ENCODE results near the gene PPP2R3A. TPM values are rescaled to one million over a fixed set of nuclear protein-coding genes. Genes with fewer than 3 reads are reported as not detected.
"Not testable (repeated sequence)": the region's sequence is repeated elsewhere in the genome, so short reads cannot be mapped to it uniquely, and the experiment has no call there.

The PPP2R3A gene
- total and polyA plus RNA-seq, 2 experiments from 2014 or later = 6.4 to 15.2 TPM

DNA sequence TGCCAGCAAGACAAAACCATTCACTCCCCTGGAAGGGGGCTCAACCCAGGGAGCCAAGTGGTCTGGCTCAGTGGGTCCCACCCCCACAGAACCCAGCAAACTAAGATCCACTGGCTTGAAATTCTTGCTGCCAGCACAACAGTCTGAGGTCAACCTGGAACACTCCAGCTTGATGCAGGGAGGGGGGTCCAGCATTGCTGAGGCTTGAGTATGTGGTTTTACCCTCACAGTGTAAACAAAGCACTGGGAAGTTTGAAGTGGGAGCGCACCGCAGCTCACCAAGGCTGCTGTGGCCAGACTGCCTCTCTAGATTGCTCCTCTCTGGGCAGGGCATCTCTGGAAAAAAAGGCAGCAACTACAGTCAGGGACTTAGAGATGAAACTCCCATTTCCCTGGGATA lies 148.9 kb downstream of the PPP2R3A start:
- Histone ChIP-seq H3K4me1 (ENCODE audit: insufficient read depth) (no peaks in the 10 kb centered on the region), H3K36me3 (ENCODE audit: insufficient read depth) (no peaks in the 10 kb centered on the region; the same call in 1 of the 2 replicates), H3K27me3 (ENCODE audit: insufficient read depth) (no peaks in the 10 kb centered on the region), H3K4me3 (no peak overlapping the region), H2AFZ (no peak overlapping the region), H3K9me2 (ENCODE audit: insufficient read depth) (no peaks in the 10 kb centered on the region), H3K79me2 (replicated peaks; ENCODE audit: insufficient read depth) (no peaks in the 10 kb centered on the region), H3K4me2 (no peak overlapping the region), H3F3A (replicated peaks; ENCODE audit: low read depth) (no peaks in the 10 kb centered on the region), H3K27ac (ENCODE audit: low read depth) (no peak overlapping the region), H4K20me1 (replicated peaks; ENCODE audit: insufficient read depth) (no peaks in the 10 kb centered on the region)
- ATAC-seq = no peak
- Mint-ChIP-seq H3K9me3 (peaks cover 56% of the 10 kb centered on the region), H3K36me3 (ENCODE audit: low read depth) (peaks cover 41% of the 10 kb centered on the region; the same call in 2 of the 3 replicates), H3K27ac (no peak overlapping the region), H3K27me3 (ENCODE audit: insufficient read depth, low read depth, poor library complexity) (no peaks in the 10 kb centered on the region), H3K4me3 (no peak overlapping the region), H3K4me1 (no peaks in the 10 kb centered on the region)
- no peak for DNase-seq (ENCODE audit: low spot score)
- TF ChIP-seq, protein P1, sequence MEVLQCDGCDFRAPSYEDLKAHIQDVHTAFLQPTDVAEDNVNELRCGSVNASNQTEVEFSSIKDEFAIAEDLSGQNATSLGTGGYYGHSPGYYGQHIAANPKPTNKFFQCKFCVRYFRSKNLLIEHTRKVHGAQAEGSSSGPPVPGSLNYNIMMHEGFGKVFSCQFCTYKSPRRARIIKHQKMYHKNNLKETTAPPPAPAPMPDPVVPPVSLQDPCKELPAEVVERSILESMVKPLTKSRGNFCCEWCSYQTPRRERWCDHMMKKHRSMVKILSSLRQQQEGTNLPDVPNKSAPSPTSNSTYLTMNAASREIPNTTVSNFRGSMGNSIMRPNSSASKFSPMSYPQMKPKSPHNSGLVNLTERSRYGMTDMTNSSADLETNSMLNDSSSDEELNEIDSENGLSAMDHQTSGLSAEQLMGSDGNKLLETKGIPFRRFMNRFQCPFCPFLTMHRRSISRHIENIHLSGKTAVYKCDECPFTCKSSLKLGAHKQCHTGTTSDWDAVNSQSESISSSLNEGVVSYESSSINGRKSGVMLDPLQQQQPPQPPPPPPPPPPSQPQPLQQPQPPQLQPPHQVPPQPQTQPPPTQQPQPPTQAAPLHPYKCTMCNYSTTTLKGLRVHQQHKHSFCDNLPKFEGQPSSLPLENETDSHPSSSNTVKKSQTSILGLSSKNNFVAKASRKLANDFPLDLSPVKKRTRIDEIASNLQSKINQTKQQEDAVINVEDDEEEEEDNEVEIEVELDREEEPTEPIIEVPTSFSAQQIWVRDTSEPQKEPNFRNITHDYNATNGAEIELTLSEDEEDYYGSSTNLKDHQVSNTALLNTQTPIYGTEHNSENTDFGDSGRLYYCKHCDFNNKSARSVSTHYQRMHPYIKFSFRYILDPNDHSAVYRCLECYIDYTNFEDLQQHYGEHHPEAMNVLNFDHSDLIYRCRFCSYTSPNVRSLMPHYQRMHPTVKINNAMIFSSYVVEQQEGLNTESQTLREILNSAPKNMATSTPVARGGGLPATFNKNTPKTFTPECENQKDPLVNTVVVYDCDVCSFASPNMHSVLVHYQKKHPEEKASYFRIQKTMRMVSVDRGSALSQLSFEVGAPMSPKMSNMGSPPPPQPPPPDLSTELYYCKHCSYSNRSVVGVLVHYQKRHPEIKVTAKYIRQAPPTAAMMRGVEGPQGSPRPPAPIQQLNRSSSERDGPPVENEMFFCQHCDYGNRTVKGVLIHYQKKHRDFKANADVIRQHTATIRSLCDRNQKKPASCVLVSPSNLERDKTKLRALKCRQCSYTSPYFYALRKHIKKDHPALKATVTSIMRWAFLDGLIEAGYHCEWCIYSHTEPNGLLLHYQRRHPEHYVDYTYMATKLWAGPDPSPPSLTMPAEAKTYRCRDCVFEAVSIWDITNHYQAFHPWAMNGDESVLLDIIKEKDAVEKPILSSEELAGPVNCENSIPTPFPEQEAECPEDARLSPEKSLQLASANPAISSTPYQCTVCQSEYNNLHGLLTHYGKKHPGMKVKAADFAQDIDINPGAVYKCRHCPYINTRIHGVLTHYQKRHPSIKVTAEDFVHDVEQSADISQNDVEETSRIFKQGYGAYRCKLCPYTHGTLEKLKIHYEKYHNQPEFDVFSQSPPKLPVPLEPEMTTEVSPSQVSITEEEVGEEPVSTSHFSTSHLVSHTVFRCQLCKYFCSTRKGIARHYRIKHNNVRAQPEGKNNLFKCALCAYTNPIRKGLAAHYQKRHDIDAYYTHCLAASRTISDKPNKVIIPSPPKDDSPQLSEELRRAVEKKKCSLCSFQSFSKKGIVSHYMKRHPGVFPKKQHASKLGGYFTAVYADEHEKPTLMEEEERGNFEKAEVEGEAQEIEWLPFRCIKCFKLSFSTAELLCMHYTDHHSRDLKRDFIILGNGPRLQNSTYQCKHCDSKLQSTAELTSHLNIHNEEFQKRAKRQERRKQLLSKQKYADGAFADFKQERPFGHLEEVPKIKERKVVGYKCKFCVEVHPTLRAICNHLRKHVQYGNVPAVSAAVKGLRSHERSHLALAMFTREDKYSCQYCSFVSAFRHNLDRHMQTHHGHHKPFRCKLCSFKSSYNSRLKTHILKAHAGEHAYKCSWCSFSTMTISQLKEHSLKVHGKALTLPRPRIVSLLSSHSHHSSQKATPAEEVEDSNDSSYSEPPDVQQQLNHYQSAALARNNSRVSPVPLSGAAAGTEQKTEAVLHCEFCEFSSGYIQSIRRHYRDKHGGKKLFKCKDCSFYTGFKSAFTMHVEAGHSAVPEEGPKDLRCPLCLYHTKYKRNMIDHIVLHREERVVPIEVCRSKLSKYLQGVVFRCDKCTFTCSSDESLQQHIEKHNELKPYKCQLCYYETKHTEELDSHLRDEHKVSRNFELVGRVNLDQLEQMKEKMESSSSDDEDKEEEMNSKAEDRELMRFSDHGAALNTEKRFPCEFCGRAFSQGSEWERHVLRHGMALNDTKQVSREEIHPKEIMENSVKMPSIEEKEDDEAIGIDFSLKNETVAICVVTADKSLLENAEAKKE (CRISPR knock-in tag; IDR thresholded peaks at IDR 0.05) = no peak
- TF ChIP-seq CTCF (conservative IDR thresholded peaks at IDR 0.05; ENCODE audit: low read depth in 2 of 2) (no peak), EZH2 (IDR thresholded peaks at IDR 0.05; ENCODE audit: low read depth, unreplicated experiment) (no peak), EZH2phosphoT487 (IDR thresholded peaks at IDR 0.05; ENCODE audit: unreplicated experiment) (no peak), CREB1 (CRISPR knock-in tag; IDR thresholded peaks at IDR 0.05; ENCODE audit: low read depth) (no peak), ZNF331 (CRISPR knock-in tag; IDR thresholded peaks at IDR 0.05; ENCODE audit: low read depth) (no peak)

DNA sequence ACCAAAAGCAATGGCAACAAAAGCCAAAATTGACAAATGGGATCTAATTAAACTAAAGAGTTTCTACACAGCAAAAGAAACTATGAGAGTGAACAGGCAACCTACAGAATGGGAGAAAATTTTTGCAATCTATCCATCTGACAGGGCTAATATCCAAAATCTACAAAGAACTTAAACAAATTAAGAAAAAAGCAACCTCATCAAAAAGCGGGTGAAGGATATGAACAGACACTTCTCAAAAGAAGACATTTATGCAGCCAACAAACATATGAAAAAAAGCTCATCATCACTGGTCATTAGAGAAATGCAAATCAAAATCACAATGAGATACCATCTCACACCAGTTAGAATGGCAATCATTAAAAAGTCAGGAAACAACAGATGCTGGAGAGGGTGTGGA lies 153.8 kb downstream of the PPP2R3A start:
- not testable (repeated sequence) for H3K4me2 ChIP-seq; H3K27ac ChIP-seq (ENCODE audit: low read depth); H3K27ac Mint-ChIP-seq; H3K9me2 ChIP-seq (ENCODE audit: insufficient read depth); H3K27me3 Mint-ChIP-seq (ENCODE audit: insufficient read depth, low read depth, poor library complexity); H3K27me3 ChIP-seq (ENCODE audit: insufficient read depth); H3K4me1 ChIP-seq (ENCODE audit: insufficient read depth); ATAC-seq; H3K4me1 Mint-ChIP-seq; H3K79me2 ChIP-seq (replicated peaks; ENCODE audit: insufficient read depth); H3F3A ChIP-seq (replicated peaks; ENCODE audit: low read depth); H4K20me1 ChIP-seq (replicated peaks; ENCODE audit: insufficient read depth); H3K4me3 Mint-ChIP-seq; H3K4me3 ChIP-seq; DNase-seq (ENCODE audit: low spot score); H2AFZ ChIP-seq; H3K36me3 ChIP-seq (ENCODE audit: insufficient read depth)
- Mint-ChIP-seq H3K9me3 (peaks cover 39% of the 10 kb centered on the region), H3K36me3 (ENCODE audit: low read depth) (peaks cover 25% of the 10 kb centered on the region)

DNA sequence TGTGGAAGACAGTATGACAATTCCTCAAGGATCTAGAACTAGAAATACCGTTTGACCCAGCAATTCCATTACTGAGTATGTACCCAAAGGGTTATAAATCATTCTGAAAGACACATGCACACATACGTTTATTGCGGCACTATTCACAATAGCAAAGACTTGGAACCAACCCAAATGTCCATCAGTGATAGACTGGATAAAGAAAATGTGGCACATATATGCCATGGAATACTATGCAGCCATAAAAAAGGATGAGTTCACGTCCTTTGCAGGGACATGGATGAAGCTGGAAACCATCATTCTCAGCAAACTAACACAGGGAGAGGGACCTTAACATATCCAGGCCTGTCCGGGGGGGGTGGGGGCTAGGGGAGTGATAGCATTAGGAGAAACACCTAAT lies 154.3 kb downstream of the PPP2R3A start:
- not testable (repeated sequence) for H3K4me1 ChIP-seq (ENCODE audit: insufficient read depth); H3K79me2 ChIP-seq (replicated peaks; ENCODE audit: insufficient read depth); H2AFZ ChIP-seq; H3F3A ChIP-seq (replicated peaks; ENCODE audit: low read depth); H3K27me3 Mint-ChIP-seq (ENCODE audit: insufficient read depth, low read depth, poor library complexity); H3K27ac Mint-ChIP-seq; H3K4me1 Mint-ChIP-seq; H3K9me2 ChIP-seq (ENCODE audit: insufficient read depth); H4K20me1 ChIP-seq (replicated peaks; ENCODE audit: insufficient read depth); H3K4me2 ChIP-seq; H3K36me3 ChIP-seq (ENCODE audit: insufficient read depth); H3K4me3 Mint-ChIP-seq; H3K4me3 ChIP-seq; DNase-seq (ENCODE audit: low spot score); H3K27me3 ChIP-seq (ENCODE audit: insufficient read depth); H3K27ac ChIP-seq (ENCODE audit: low read depth); ATAC-seq
- H3K36me3 Mint-ChIP-seq (ENCODE audit: low read depth) = peaks cover 26% of the 10 kb centered on the region
- H3K9me3 Mint-ChIP-seq = peaks cover 40% of the 10 kb centered on the region
